ENCODE measurements around the gene MRPS6. TPM values are rescaled to one million over a fixed set of nuclear protein-coding genes. Genes with fewer than 3 reads are reported as not detected.

The MRPS6 gene
- total and polyA plus RNA-seq, 7 donors: 38.8 to 191 (median 80.0) TPM

DNA sequence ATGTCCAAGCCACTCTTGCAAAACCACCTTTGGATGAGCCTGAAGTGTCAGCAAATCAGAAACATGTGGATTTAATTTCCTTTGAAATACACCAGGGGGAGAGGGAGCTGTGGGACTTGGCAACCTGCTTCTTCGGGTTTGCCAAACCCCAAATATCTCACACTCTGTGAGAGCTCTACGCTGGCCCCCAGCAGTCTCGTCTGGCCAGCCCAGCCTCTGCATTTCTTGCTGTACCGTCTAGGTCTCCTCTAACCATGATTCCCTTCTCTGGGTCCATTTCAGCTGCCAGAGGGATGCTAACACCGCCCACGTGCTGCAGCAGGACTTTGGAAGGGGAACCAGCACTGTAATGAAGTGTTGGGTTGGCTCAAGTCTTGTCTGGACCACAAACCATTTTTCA lies 114.6 kb downstream of the MRPS6 start:
- Histone ChIP-seq H3K27ac (no peak overlapping the region), H3K36me3 (ENCODE audit: insufficient read depth in 1 of 2, low read depth in 1 of 2) (no peaks in the 10 kb centered on the region), H3K4me1 (peaks cover 10% of the 10 kb centered on the region), H3K27me3 (ENCODE audit: insufficient read depth in 3 of 3, low read length in 2 of 3) (no peaks in the 10 kb centered on the region), H3K9me3 (no peaks in the 10 kb centered on the region), H3K4me3 (no peak overlapping the region)
- DNase-seq: peak; percentile 70 to 83
- TF ChIP-seq, protein P1, sequence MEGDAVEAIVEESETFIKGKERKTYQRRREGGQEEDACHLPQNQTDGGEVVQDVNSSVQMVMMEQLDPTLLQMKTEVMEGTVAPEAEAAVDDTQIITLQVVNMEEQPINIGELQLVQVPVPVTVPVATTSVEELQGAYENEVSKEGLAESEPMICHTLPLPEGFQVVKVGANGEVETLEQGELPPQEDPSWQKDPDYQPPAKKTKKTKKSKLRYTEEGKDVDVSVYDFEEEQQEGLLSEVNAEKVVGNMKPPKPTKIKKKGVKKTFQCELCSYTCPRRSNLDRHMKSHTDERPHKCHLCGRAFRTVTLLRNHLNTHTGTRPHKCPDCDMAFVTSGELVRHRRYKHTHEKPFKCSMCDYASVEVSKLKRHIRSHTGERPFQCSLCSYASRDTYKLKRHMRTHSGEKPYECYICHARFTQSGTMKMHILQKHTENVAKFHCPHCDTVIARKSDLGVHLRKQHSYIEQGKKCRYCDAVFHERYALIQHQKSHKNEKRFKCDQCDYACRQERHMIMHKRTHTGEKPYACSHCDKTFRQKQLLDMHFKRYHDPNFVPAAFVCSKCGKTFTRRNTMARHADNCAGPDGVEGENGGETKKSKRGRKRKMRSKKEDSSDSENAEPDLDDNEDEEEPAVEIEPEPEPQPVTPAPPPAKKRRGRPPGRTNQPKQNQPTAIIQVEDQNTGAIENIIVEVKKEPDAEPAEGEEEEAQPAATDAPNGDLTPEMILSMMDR (IDR thresholded peaks at IDR 0.05): no peak
- intact Hi-C loops (cut with DNase I): no loop called here
- ATAC-seq: peak; percentile 55 to 68 (median 59)
- 58 to 67% (median 65%) methylated on average over 6 of the region's 6 CpGs for WGBS, 3 donors

DNA sequence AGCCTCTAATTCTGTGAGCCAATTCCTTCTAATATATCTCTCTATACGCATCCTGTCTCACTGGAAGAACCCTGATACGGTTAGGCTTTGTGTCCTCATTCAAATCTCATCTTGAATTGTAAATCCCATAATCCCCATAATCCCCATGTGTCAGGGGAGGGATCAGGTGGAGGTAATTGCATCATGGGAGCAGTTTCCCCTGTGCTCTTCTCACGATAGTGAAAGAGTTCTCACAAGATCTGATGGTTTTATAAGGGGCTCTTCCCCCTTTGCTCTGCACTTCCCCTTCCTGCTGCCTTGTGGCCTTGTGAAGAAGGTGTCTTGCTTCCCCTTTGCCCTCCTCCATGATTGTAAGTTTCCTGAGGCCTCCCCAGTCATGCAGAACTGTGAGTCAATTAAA lies 116.1 kb downstream of the MRPS6 start:
- Histone ChIP-seq H3K27me3 (ENCODE audit: insufficient read depth in 3 of 3, low read length in 2 of 3) (no peaks in the 10 kb centered on the region), H3K9me3 (no peaks in the 10 kb centered on the region), H3K4me1 (no peaks in the 10 kb centered on the region), H3K27ac (no peak overlapping the region), H3K36me3 (ENCODE audit: insufficient read depth in 1 of 2, low read depth in 1 of 2) (no peaks in the 10 kb centered on the region), H3K4me3 (no peak overlapping the region)
- 53 to 83% (median 68%) methylated on average over 3 of the region's 3 CpGs for WGBS, 3 donors
- TF ChIP-seq, protein P1 (IDR thresholded peaks at IDR 0.05): no peak
- intact Hi-C loops (cut with DNase I): no loop called here
- ATAC-seq: no peak
- no peak for DNase-seq

DNA sequence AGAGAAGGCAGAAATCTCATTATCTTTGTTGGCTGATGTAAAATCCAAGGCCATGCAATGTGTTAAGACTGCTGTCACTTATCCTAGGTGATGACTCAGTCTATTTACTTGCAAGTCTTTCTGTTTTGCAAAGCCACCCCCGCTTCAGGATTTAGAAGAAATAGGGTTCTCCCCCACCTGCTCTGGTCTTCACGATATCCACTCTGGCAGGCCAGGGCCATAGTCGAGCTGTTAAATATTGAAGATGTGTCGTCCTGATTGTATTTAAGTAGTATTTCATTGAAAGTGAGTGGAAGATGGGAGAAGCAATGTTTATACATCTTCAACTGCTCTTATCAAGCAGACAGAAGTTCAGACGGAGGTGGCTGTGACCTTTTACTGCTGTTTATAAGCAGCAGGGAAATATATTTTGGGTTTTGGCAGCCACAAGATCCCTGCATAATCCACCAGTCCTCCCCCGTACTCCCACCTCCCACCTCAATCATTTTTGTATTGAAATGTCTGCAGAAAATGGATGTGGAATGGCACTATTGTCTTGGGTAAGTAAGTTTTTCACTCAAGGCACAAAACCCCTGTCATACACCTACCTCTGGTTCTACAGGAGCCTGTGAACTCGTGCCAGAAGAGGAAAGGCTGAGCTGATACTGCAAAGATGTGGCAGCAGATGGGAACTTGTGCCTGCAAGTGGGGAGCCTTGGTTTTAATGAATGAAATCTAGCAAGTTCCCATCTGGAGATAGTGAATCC lies 117.4 kb downstream of the MRPS6 start:
- ATAC-seq (peak in 1 of 4 donors; percentile 36), DNase-seq (no peak)
- intact Hi-C loops (cut with DNase I): loop anchor here in 1 of 2 donors (10.0 kb wide), 1 partner anchor 106 kb away; no protein-coding TSS in a partner anchor
- no peak overlapping the region for H3K4me3 ChIP-seq
- 77 to 89% (median 78%) methylated on average over 7 of the region's 7 CpGs for WGBS, 3 donors
- no peak overlapping the region for H3K27ac ChIP-seq
- H3K4me1 ChIP-seq: no peaks in the 10 kb centered on the region
- H3K9me3 ChIP-seq: no peaks in the 10 kb centered on the region
- TF ChIP-seq, protein P1 (IDR thresholded peaks at IDR 0.05): no peak
- H3K36me3 ChIP-seq (ENCODE audit: insufficient read depth in 1 of 2, low read depth in 1 of 2): no peaks in the 10 kb centered on the region
- H3K27me3 ChIP-seq (ENCODE audit: insufficient read depth in 3 of 3, low read length in 2 of 3): no peaks in the 10 kb centered on the region

GRCh38 chr21:34191876-34192275 lies 118.5 kb downstream of the MRPS6 start:
- TF ChIP-seq, protein P1 (IDR thresholded peaks at IDR 0.05): no peak
- 59 to 72% (median 67%) methylated on average over 1 of the region's 1 CpG for WGBS, 3 donors
- intact Hi-C loops (cut with DNase I): loop anchor here in 1 of 2 donors (10.0 kb wide), 1 partner anchor 107 kb away; no protein-coding TSS in a partner anchor
- no peaks in the 10 kb centered on the region for H3K27me3 ChIP-seq (ENCODE audit: insufficient read depth in 3 of 3, low read length in 2 of 3)
- DNase-seq (no peak), ATAC-seq (no peak)
- H3K4me1 ChIP-seq: no peaks in the 10 kb centered on the region
- H3K36me3 ChIP-seq (ENCODE audit: insufficient read depth in 1 of 2, low read depth in 1 of 2): no peaks in the 10 kb centered on the region
- H3K9me3 ChIP-seq: no peaks in the 10 kb centered on the region
- H3K4me3 ChIP-seq: no peak overlapping the region
- no peak overlapping the region for H3K27ac ChIP-seq

Other genes starting within 250 kb of the MRPS6 start
- 100 to 1,000 TPM; 294 to 473 (median 332) TPM for gene ATP5PO, start 157.8 kb upstream of the MRPS6 start, total RNA-seq
- gene ATP5PO, start 157.8 kb upstream of the MRPS6 start, polyA plus RNA-seq: 100 to 1,000 TPM; 521 to 680 (median 593) TPM
- 10 to 100 TPM in 1 of 4 donors, 1 to 10 TPM in 3; 2.6 to 12.8 (median 6.7) TPM for gene SLC5A3, start within 50 bp of the MRPS6 start, total RNA-seq
- 10 to 100 TPM in 1 of 3 donors, 1 to 10 TPM in 1, under 1 TPM in 1; 0.70 to 17.2 (median 2.9) TPM for gene SLC5A3, start within 50 bp of the MRPS6 start, polyA plus RNA-seq